Loucy (cell line): ENCODE data around the gene MED20.

ENCODE experiments used
- CTCF ChIP-seq: fragments of 200-600 bp; sonication (generic); conservative IDR thresholded peaks from 2 replicates; pipeline ENCODE4 v1.5.1; 2014; ENCODE audit warnings: mild to moderate bottlenecking, antibody characterized with exemption, low read length
- EZH2phosphoT487 ChIP-seq: fragments of 200-600 bp; IDR thresholded peaks from 2 replicates; pipeline ENCODE4 v1.6.1; 2018; ENCODE audit warnings: antibody characterized with exemption, mild to moderate bottlenecking, moderate library complexity, borderline replicate concordance

- TF ChIP-seq CTCF: no peak
- TF ChIP-seq EZH2phosphoT487: no peak
Measured at GRCh38 chr6:41967312-41968287, 46.7 kb upstream of the MED20 start.
